H9 (cell line): Measurements from ENCODE around the gene DAB1. TPM values are rescaled to one million over a fixed set of nuclear protein-coding genes. Genes with fewer than 3 reads are reported as not detected.

Experiments
- DNase-seq: peaks from one replicate; pipeline ENCODE4 v3.0.0-alpha.2; 2017
- H2AFZ ChIP-seq: one replicate; pipeline ENCODE4 v1.6.1; 2013; ENCODE audit warnings: mild to moderate bottlenecking, low read length, control low read depth, moderate library complexity
- H2AK5ac ChIP-seq: 2 replicates; pipeline ENCODE4 v1.6.1; 2013; ENCODE audit warnings: low read length, control low read depth, mixed read lengths; ENCODE audit not compliant: insufficient read length
- H2BK120ac ChIP-seq: one replicate; pipeline ENCODE4 v1.6.1; 2013; ENCODE audit warnings: low read depth, mild to moderate bottlenecking, low read length, control low read depth, inconsistent platforms; ENCODE audit not compliant: poor library complexity, severe bottlenecking
- H2BK12ac ChIP-seq: 2 replicates; pipeline ENCODE4 v1.6.1; 2013; ENCODE audit warnings: low read length, control low read depth, mixed read lengths, low read depth; ENCODE audit not compliant: insufficient read length
- H2BK15ac ChIP-seq: 2 replicates; pipeline ENCODE4 v1.6.1; 2013; ENCODE audit warnings: low read depth, low read length, control low read depth
- H2BK20ac ChIP-seq: one replicate; pipeline ENCODE4 v1.6.1; 2013; ENCODE audit warnings: low read depth, mild to moderate bottlenecking, low read length, control low read depth, inconsistent platforms; ENCODE audit not compliant: poor library complexity, severe bottlenecking
- H2BK5ac ChIP-seq: 2 replicates; pipeline ENCODE4 v1.6.1; 2013; ENCODE audit warnings: low read length, control low read depth, mixed read lengths; ENCODE audit not compliant: insufficient read length
- H3K14ac ChIP-seq: 2 replicates; pipeline ENCODE4 v1.6.1; 2013; ENCODE audit warnings: low read length, control low read depth; ENCODE audit not compliant: insufficient read depth
- H3K18ac ChIP-seq: 2 replicates; pipeline ENCODE4 v1.6.1; 2013; ENCODE audit warnings: low read depth, mild to moderate bottlenecking, mixed read lengths, low read length, control low read depth; ENCODE audit not compliant: insufficient read length
- H3K23ac ChIP-seq: 2 replicates; pipeline ENCODE4 v1.6.1; 2013; ENCODE audit warnings: low read length, control low read depth, mixed read lengths, low read depth; ENCODE audit not compliant: insufficient read length
- H3K23me2 ChIP-seq: 2 replicates; pipeline ENCODE4 v1.6.1; 2013; ENCODE audit warnings: low read depth, mild to moderate bottlenecking, mixed read lengths, low read length, control low read depth; ENCODE audit not compliant: insufficient read length, poor library complexity, severe bottlenecking
- H3K27ac ChIP-seq: 2 replicates; pipeline ENCODE4 v1.5.1; 2013; ENCODE audit warnings: low read length, control low read depth, mixed read lengths, low read depth; ENCODE audit not compliant: insufficient read length
- H3K27me3 ChIP-seq: 2 replicates; pipeline ENCODE4 v1.6.1; 2013; ENCODE audit warnings: low read length, control low read depth, inconsistent platforms; ENCODE audit not compliant: insufficient read depth
- H3K4ac ChIP-seq: 2 replicates; pipeline ENCODE4 v1.6.1; 2013; ENCODE audit warnings: low read depth, mild to moderate bottlenecking, control low read depth, inconsistent platforms, low read length, moderate library complexity
- H3K4me1 ChIP-seq: 2 replicates; pipeline ENCODE4 v1.6.1; 2013; ENCODE audit warnings: low read length, control low read depth, inconsistent platforms; ENCODE audit not compliant: insufficient read depth
- H3K4me2 ChIP-seq: 2 replicates; pipeline ENCODE4 v1.6.1; 2013; ENCODE audit warnings: low read length, control low read depth, mixed read lengths; ENCODE audit not compliant: insufficient read length, insufficient read depth
- H3K56ac ChIP-seq: 2 replicates; pipeline ENCODE4 v1.6.1; 2013; ENCODE audit warnings: low read depth, mild to moderate bottlenecking, mixed read lengths, low read length, control low read depth; ENCODE audit not compliant: insufficient read length
- H3K79me1 ChIP-seq: 2 replicates; pipeline ENCODE4 v1.6.1; 2013; ENCODE audit warnings: low read depth, mild to moderate bottlenecking, moderate library complexity, low read length, control low read depth, inconsistent platforms; ENCODE audit not compliant: insufficient read depth, poor library complexity, severe bottlenecking
- H3K79me2 ChIP-seq: 2 replicates; pipeline ENCODE4 v1.6.1; 2013; ENCODE audit warnings: low read length, control low read depth, inconsistent platforms; ENCODE audit not compliant: insufficient read depth
- H3K9ac ChIP-seq: 2 replicates; pipeline ENCODE4 v1.6.1; 2013; ENCODE audit warnings: low read length, control low read depth, mixed read lengths; ENCODE audit not compliant: insufficient read length; ENCODE audit errors: extremely low read depth
- H3K9me3 ChIP-seq: one replicate; pipeline ENCODE4 v1.6.1; 2013; ENCODE audit warnings: low read depth, low read length, inconsistent platforms; ENCODE audit not compliant: control insufficient read depth
- H3T11ph ChIP-seq: one replicate; pipeline ENCODE4 v1.6.1; 2013; ENCODE audit warnings: mild to moderate bottlenecking, low read length, control low read depth, inconsistent platforms
- H4K20me1 ChIP-seq: one replicate; pipeline ENCODE4 v1.6.1; 2013; ENCODE audit not compliant: control insufficient read depth, insufficient read length, insufficient read depth
- H4K5ac ChIP-seq: 2 replicates; pipeline ENCODE4 v1.6.1; 2013; ENCODE audit warnings: low read depth, mild to moderate bottlenecking, mixed read lengths, low read length, control low read depth; ENCODE audit not compliant: insufficient read length
- H4K8ac ChIP-seq: replicated peaks from 2 replicates; pipeline ENCODE4 v1.6.1; 2013; ENCODE audit warnings: low read length, control low read depth, mixed read lengths, low read depth; ENCODE audit not compliant: insufficient read length
- H4K91ac ChIP-seq: 2 replicates; pipeline ENCODE4 v1.6.1; 2013; ENCODE audit warnings: low read depth, mild to moderate bottlenecking, moderate library complexity, mixed read lengths, low read length, control low read depth; ENCODE audit not compliant: insufficient read length
- H3K27ac Mint-ChIP-seq, 3 experiments: 2 replicates in 2 of 3; 3 replicates in 1 of 3; pipeline ENCODE4 v1.8.0; 2020 to 2021; ENCODE audit warnings: mixed read lengths in 3 of 3, mild to moderate bottlenecking in 1 of 3, moderate library complexity in 1 of 3
- H3K27me3 Mint-ChIP-seq: 2 replicates; pipeline ENCODE4 v1.8.0; 2021; ENCODE audit warnings: low read depth, mild to moderate bottlenecking, moderate library complexity, mixed read lengths
- H3K36me3 Mint-ChIP-seq, 3 experiments: 2 replicates in 2 of 3; 3 replicates in 1 of 3; pipeline ENCODE4 v1.8.0; 2020 to 2021; ENCODE audit warnings: low read depth in 3 of 3, mixed read lengths in 3 of 3; ENCODE audit not compliant: insufficient read depth in 1 of 3
- H3K4me1 Mint-ChIP-seq, 2 experiments: 2 replicates each; pipeline ENCODE4 v1.8.0; 2020; ENCODE audit warnings: mixed read lengths in 2 of 2
- H3K4me3 Mint-ChIP-seq, 2 experiments: 2 replicates in 1 of 2; 3 replicates in 1 of 2; pipeline ENCODE4 v1.8.0; 2020 to 2021; ENCODE audit warnings: mild to moderate bottlenecking in 2 of 2, mixed read lengths in 2 of 2, moderate library complexity in 1 of 2
- H3K9me3 Mint-ChIP-seq, 2 experiments: 2 replicates in 1 of 2; 3 replicates in 1 of 2; pipeline ENCODE4 v1.8.0; 2020; ENCODE audit warnings: mild to moderate bottlenecking in 2 of 2, mixed read lengths in 2 of 2, moderate library complexity in 1 of 2
- CTCF ChIP-seq: fragments of 200-600 bp; sonication (generic); conservative IDR thresholded peaks from 3 replicates; pipeline ENCODE4 v1.8.0; 2021; ENCODE audit warnings: antibody characterized with exemption, mild to moderate bottlenecking
- WGBS: extraction: QIAGEN DNeasy Blood & Tissue Kit; methylation state at CpG from one replicate; pipeline ENCODE4 v1.1.7; 2013; ENCODE audit warnings: missing lambda C conversion rate, low lambda C conversion rate, mixed read lengths; ENCODE audit not compliant: insufficient read length; ENCODE audit errors: extremely low coverage; 5-methylcytosine and 5-hydroxymethylcytosine counted together
- total RNA-seq: library from RNA; stranded (reverse); gene quantifications from 2 replicates; pipeline ENCODE4 v1.2.1, GENCODE V29; 2021

DAB1 gene
- total RNA-seq, 1 experiment from 2014 or later = 9.3 TPM

- peak overlapping the region in 2 of 3 experiments; percentile 90 to 94; a peak in 5 of 7 replicates for H3K27ac Mint-ChIP-seq
- no peak overlapping the region for H2BK120ac ChIP-seq
- H3K23me2 ChIP-seq = peaks cover 34% of the 10 kb centered on the region
- no peak overlapping the region for H2AFZ ChIP-seq
- H3K23ac ChIP-seq = no peak overlapping the region
- H2BK5ac ChIP-seq = no peak overlapping the region
- H3K4me2 ChIP-seq = peak overlapping the region; percentile 89
- H4K8ac ChIP-seq = no peak overlapping the region
- no peak overlapping the region for H2AK5ac ChIP-seq
- H3K27me3 ChIP-seq = no peaks in the 10 kb centered on the region
- H3K56ac ChIP-seq = no peak overlapping the region
- H3K9me3 Mint-ChIP-seq = no peaks in the 10 kb centered on the region; a peak in 1 of 5 replicates
- H3K36me3 Mint-ChIP-seq = no peaks in the 10 kb centered on the region
- H3T11ph ChIP-seq = no peak overlapping the region
- H3K27me3 Mint-ChIP-seq = peaks cover 51% of the 10 kb centered on the region
- H3K9me3 ChIP-seq = no peaks in the 10 kb centered on the region
- no peak overlapping the region for H3K9ac ChIP-seq
- H3K18ac ChIP-seq = peak overlapping the region; percentile 7
- H4K91ac ChIP-seq = no peak overlapping the region
- TF ChIP-seq CTCF = no peak; the same call in 2 of the 3 replicates
- H3K4me3 Mint-ChIP-seq = peak overlapping the region; percentile 77 to 99
- H4K5ac ChIP-seq = no peak overlapping the region
- no peaks in the 10 kb centered on the region for H4K20me1 ChIP-seq
- no peak overlapping the region for H3K4ac ChIP-seq
- WGBS = no CpG with 5 or more reads among the region's 66 CpGs
- H2BK20ac ChIP-seq = no peak overlapping the region
- H3K79me1 ChIP-seq = no peaks in the 10 kb centered on the region
- H3K4me1 Mint-ChIP-seq = peaks cover 27 to 28% of the 10 kb centered on the region in 2 experiments
- H2BK12ac ChIP-seq = no peak overlapping the region
- H3K79me2 ChIP-seq = peaks cover 3% of the 10 kb centered on the region; the same call in 1 of the 2 replicates
- no peak overlapping the region for H3K27ac ChIP-seq
- no peak overlapping the region for H2BK15ac ChIP-seq
- peak; percentile 65 for DNase-seq
- peak overlapping the region; percentile 32; the same call in 1 of the 2 replicates for H3K14ac ChIP-seq
- H3K4me1 ChIP-seq = no peaks in the 10 kb centered on the region; the same call in 1 of the 2 replicates
These were observed 1.4 kb downstream of the DAB1 start for GRCh38 chr1:57422271-57423134.
